ENCODE measurements around the gene VEZF1.

- TF ChIP-seq CTCF (IDR thresholded peaks at IDR 0.05) (no peak), POLR2A (IDR thresholded peaks at IDR 0.05) (no peak)
These were observed 21.2 kb downstream of the VEZF1 start for GRCh38 chr17:57966875-57967274.

Measured in ovary (tissue), 3 donors.